ENCODE data around the gene DMBX1. TPM values are rescaled to one million over a fixed set of nuclear protein-coding genes. Genes with fewer than 3 reads are reported as not detected.

The DMBX1 gene
- total and polyA plus RNA-seq, 9 of the 15 experiments (the other 6 are each of a cell fraction or from before 2014, with no cell fraction given) = 0.25 to 4.3 (median 1.0) TPM

- no peak for TF ChIP-seq NFXL1 (CRISPR knock-in tag; IDR thresholded peaks at IDR 0.05)
Measured at GRCh38 chr1:46487818-46488218, 1.8 kb upstream of the DMBX1 start (continued).

GRCh38 chr1:46488343-46489168 lies 1.1 kb upstream of the DMBX1 start:
- Histone ChIP-seq H3K79me2 (ENCODE audit: control insufficient read depth, insufficient read depth, low read length) (no peaks in the 10 kb centered on the region), H4K20me1 (replicated peaks; ENCODE audit: control insufficient read depth, insufficient read depth, low read length) (no peaks in the 10 kb centered on the region), H3K27me3 (ENCODE audit: control insufficient read depth in 2 of 2, insufficient read depth in 2 of 2, low read length in 2 of 2) (no peaks in the 10 kb centered on the region), H3K9me3 (replicated peaks; ENCODE audit: control insufficient read depth, insufficient read depth, low read depth, low read length) (no peaks in the 10 kb centered on the region), H3K4me2 (ENCODE audit: insufficient read depth, low read length) (peak overlapping the region; percentile 80; the same call in 1 of the 2 replicates), H3K4me3 (no peak overlapping the region), H3K9me1 (ENCODE audit: control insufficient read depth, insufficient read depth, low read length) (no peaks in the 10 kb centered on the region), H3K9ac (ENCODE audit: insufficient read depth in 1 of 2, low read depth in 2 of 2, low read length in 2 of 2) (peak overlapping the region in 1 of 2 experiments; percentile 85; a peak in 2 of 4 replicates), H3K27ac (ENCODE audit: extremely low read depth, low read depth, low read length) (no peak overlapping the region), H2AFZ (ENCODE audit: low read depth, low read length) (peak overlapping the region; percentile 85; the same call in 1 of the 2 replicates), H3K4me1 (replicated peaks in 1 of 2; ENCODE audit: control insufficient read depth in 2 of 2, insufficient read depth in 2 of 2, low read length in 2 of 2) (peaks cover 10 to 72% of the 10 kb centered on the region in 2 experiments), H3K36me3 (ENCODE audit: control insufficient read depth, insufficient read depth, low read length) (no peaks in the 10 kb centered on the region)
- POLR2A ChIA-PET = interaction anchor here (0.6 to 1.6 kb wide), 7 partner anchors 10 to 48 kb away, joined by 3 to 5 read pairs (median 3); no protein-coding TSS in a partner anchor
- intact Hi-C loops (cut with micrococcal nuclease) = loop anchor here (1.0 kb wide), 1 partner anchor 34 kb away; no protein-coding TSS in a partner anchor
- DNase-seq (ENCODE audit: extremely low read depth in 1 of 4, low spot score in 3 of 4) (no peak), ATAC-seq (no peak), FAIRE-seq (no peak)
- in situ Hi-C loops (cut with MboI) = no loop called here
- BruUV-seq (replicated peaks) = no TSS peak
- CTCF ChIA-PET (ENCODE audit: low intra/inter-chr PET ratio) = interaction anchor here (1.9 kb wide), 1 partner anchor 40 kb away, joined by 13 read pairs; no protein-coding TSS in a partner anchor
- TF ChIP-seq PURB (CRISPR knock-in tag; IDR thresholded peaks at IDR 0.05; ENCODE audit: low read depth) = no peak
- TF ChIP-seq STAG1 (CRISPR knock-in tag; IDR thresholded peaks at IDR 0.05; ENCODE audit: borderline replicate concordance) = peak; percentile 37; the same call in 1 of the 2 replicates
- WGBS (ENCODE audit: insufficient coverage, low coverage, missing lambda C conversion rate) = 73% methylated on average over 22 of the region's 24 CpGs
